GM12891 (cell line): ENCODE measurements around the gene SMIM22. TPM values are rescaled to one million over a fixed set of nuclear protein-coding genes. Genes with fewer than 3 reads are reported as not detected.

ENCODE experiments used
- DNase-seq: peaks from one replicate; pipeline ENCODE4 v3.0.0; 2011; ENCODE audit warnings: low spot score; ENCODE audit not compliant: insufficient read length
- FAIRE-seq: peaks from 2 replicates; lab custom pipeline; 2011; peaks lifted over from hg19 to GRCh38; lab: Jason Lieb, UNC
- PAX5 ChIP-seq: IDR thresholded peaks from 2 replicates; pipeline ENCODE4 v1.6.1; 2011; ENCODE audit warnings: low read length, moderate library complexity, mild to moderate bottlenecking; ENCODE audit not compliant: insufficient read depth, severe bottlenecking
- POLR2A ChIP-seq: IDR thresholded peaks from 2 replicates; pipeline ENCODE4 v1.6.1; 2011; ENCODE audit warnings: low read depth, low read length, control low read depth
- POLR2AphosphoS5 ChIP-seq: IDR thresholded peaks from 2 replicates; pipeline ENCODE4 v1.6.1; 2011; ENCODE audit warnings: low read depth, low read length, control low read depth
- POU2F2 ChIP-seq: IDR thresholded peaks from 2 replicates; pipeline ENCODE4 v1.6.1; 2011; ENCODE audit warnings: low read depth, mild to moderate bottlenecking, control low read depth, low read length, moderate library complexity
- SPI1 ChIP-seq: IDR thresholded peaks from 2 replicates; pipeline ENCODE4 v1.6.1; 2011; ENCODE audit warnings: low read depth, low read length, control low read depth
- TAF1 ChIP-seq: IDR thresholded peaks from 2 replicates; pipeline ENCODE4 v1.6.1; 2011; ENCODE audit warnings: low read depth, low read length, control low read depth
- polyA plus RNA-seq: library from polyadenylated mRNA; unstranded; fragments of >200 nt; gene quantifications from one replicate; pipeline ENCODE4 v1.2.1, GENCODE V29; 2012; ENCODE audit warnings: low read depth, missing spikeins, inconsistent platforms; ENCODE audit not compliant: missing spikeins

Gene SMIM22, protein sequence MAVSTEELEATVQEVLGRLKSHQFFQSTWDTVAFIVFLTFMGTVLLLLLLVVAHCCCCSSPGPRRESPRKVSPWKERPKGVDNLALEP
- not detected for polyA plus RNA-seq

DNA sequence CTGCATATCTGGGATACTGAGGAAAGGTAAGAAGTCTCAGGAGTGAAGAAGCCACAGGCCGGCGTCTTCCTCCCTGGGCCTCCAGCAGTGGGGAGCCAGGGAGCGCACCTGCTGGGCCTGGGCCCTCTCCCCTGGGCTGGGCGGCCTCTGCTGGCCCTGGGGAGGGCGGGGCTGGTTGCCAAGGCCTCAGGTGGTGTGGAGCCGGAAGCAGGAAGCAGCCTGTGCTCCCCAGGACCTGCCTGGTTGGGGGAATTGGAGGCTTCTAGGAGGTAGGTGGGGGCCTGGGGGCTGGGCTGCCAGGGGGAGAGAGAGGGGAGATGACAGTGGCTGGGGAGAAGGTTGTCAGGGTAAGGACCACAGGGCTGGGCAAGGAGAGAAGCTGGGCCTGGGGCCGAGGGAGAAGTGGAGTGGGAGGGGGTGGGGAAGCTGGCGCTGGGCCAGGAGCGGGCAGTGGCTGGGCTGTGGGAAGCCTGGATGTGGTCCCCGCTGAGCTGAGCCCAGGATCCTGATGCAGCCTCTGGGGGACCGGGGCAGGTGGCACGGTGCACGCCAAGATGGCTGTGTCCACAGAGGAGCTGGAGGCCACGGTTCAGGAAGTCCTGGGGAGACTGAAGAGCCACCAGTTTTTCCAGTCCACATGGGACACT is at the start of gene SMIM22:
Gene SMIM22, plus strand, starts transcription at position 189 of the 647 bp plus-strand sequence. Its CDS starts 366 bp downstream, at position 555.
- TF ChIP-seq POU2F2: no peak
- TF ChIP-seq PAX5: no peak
- no peak for TF ChIP-seq TAF1
- TF ChIP-seq POLR2A: no peak
- no peak for TF ChIP-seq POLR2AphosphoS5
- TF ChIP-seq SPI1: no peak
- DNase-seq (no peak), FAIRE-seq (no peak)

GRCh38 chr16:4746215-4746614 is 49.0 kb upstream of the SMIM22 start:
- FAIRE-seq: peak; percentile 41
- DNase-seq: no peak
- TF ChIP-seq POU2F2 (no peak), POLR2A (no peak), POLR2AphosphoS5 (no peak), SPI1 (no peak), PAX5 (no peak), TAF1 (no peak)

DNA sequence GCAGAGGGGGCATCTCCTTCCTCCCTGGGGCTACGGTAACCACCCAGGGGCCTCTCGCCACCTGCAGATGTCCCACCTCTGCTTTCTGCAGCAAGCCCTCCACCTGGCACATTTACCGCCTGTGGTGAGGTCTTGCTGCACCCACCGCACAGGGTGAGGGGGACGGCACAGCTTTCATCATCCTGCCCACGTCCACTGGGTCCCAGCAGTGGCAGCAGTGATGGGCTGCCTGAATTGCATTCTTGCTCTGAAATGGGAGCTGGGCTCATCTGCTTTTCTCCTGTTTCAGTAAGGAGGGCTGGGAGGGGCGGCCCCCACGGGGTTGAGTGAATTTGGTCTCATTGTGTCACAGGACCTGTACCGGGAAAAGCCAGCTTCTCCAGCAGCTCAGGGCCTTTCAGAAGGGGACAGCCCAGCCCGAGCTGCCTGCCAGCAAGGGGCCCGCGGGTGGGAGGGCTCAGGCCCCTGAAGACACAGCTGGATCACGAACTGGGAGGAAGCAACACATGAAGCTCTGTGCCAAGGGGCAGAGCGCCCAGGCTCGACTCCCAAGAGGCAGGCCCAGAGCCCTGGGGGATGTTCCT is 48.1 kb upstream of the SMIM22 start:
- FAIRE-seq (no peak), DNase-seq (no peak)
- no peak for TF ChIP-seq SPI1
- TF ChIP-seq POLR2AphosphoS5: no peak
- TF ChIP-seq TAF1: no peak
- no peak for TF ChIP-seq POU2F2
- no peak for TF ChIP-seq POLR2A
- no peak for TF ChIP-seq PAX5

DNA sequence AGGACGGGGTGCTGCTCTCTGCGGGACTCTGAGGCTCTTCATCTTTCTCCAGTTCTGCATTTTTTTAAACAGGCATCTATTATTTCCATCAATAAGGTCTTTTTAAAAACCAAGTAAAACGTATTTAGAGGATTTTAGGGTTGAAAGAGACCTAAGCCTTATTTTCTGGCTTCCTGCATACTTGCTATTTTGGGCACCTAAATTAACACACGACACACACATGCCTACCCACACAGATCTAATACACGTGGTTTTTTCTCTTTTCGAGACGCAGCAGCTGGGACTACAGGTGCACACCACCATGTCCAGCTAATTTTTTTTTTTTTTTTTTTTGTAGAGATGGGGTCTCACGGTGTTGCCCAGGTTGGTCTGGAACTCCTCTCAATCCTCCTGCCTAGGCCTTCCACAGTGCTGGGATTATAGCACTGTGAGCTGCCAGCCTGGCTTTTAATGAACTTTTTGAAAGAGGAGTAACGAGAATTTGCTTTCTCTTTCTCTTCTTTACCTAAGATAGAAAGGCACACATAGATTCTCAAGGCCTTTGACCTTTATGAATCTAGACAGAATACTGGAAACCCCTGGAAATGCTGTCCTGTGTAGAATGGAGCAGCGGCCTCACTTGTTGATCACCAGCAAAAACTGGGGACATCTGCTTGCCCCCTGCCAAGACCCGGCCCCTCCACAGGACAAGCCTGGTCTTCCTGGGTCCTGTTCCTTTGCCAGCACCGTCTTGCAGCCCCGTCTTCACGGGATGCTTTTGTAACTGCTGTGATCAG is 47.1 kb upstream of the SMIM22 start:
- no peak for TF ChIP-seq POLR2A
- no peak for TF ChIP-seq SPI1
- TF ChIP-seq PAX5: no peak
- no peak for TF ChIP-seq POU2F2
- no peak for TF ChIP-seq TAF1
- no peak for TF ChIP-seq POLR2AphosphoS5
- FAIRE-seq: peak; percentile 80

DNA sequence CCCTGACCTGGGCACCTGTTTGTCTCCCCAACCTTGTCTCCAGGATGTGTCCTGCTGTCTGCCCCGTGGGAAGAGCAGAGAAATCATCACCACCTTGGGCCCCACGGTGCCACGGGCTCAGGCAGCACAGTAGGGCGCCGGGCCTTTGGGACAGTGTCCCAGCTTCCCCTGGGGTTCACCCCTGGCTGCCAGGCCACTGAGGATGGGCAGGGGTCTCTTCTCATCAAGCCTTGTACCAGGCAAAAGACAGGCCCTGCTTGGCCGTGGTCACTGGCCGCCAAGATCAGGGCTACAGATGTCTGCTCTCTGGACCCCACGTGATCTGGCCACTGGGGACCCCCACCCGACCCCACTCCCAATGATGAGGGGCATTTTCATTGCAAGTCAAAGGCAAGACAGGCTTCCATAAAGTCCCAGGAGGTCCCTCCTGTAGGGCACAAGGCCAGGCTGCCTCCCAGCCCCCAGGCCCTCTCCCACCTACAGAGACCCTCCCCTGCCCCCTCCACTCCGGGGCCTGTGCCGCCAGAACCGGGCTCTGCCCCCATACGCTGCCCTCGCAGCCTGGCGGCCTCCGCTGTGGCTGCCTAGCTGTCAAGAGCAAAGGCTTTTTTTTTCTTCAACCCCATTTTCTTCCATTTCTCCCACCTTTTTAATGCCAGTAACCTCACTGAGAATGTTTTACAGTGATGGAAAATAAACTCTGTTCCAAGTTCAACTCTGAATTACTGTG is 46.3 kb upstream of the SMIM22 start:
- no peak for TF ChIP-seq POLR2A
- no peak for TF ChIP-seq POLR2AphosphoS5
- TF ChIP-seq PAX5: no peak
- no peak for TF ChIP-seq TAF1
- no peak for TF ChIP-seq SPI1
- TF ChIP-seq POU2F2: no peak
- DNase-seq: no peak
- FAIRE-seq: no peak

More for the DNA sequence above, 47.1 kb upstream of the SMIM22 start:
- no peak for DNase-seq

- FAIRE-seq: no peak
- TF ChIP-seq TAF1 (no peak), POLR2A (no peak), POLR2AphosphoS5 (no peak)
- no peak for DNase-seq
These were observed 45.4 kb upstream of the SMIM22 start for GRCh38 chr16:4749700-4750257.

DNA sequence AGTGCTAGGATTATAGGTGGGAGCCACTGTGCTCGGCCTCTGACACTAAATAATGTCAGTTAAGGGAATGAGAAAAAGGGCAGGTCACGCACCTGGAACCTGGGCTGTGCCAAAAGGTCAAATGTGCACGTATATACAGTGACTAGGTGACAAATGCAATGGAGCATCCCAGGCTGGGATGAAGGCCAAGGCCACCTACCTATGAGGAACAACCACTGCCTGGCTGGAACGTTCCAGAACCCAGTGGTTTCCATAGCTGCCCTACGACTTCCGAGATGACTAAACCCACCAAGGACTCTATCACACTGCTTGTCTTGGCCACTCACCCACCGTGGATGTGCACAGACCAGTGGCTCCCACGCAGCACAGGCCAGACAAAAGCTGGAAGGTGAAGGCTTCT is 44.3 kb upstream of the SMIM22 start:
- TF ChIP-seq POLR2A (no peak), SPI1 (no peak), POU2F2 (no peak), POLR2AphosphoS5 (no peak), TAF1 (no peak)
- DNase-seq (no peak), FAIRE-seq (no peak)

DNA sequence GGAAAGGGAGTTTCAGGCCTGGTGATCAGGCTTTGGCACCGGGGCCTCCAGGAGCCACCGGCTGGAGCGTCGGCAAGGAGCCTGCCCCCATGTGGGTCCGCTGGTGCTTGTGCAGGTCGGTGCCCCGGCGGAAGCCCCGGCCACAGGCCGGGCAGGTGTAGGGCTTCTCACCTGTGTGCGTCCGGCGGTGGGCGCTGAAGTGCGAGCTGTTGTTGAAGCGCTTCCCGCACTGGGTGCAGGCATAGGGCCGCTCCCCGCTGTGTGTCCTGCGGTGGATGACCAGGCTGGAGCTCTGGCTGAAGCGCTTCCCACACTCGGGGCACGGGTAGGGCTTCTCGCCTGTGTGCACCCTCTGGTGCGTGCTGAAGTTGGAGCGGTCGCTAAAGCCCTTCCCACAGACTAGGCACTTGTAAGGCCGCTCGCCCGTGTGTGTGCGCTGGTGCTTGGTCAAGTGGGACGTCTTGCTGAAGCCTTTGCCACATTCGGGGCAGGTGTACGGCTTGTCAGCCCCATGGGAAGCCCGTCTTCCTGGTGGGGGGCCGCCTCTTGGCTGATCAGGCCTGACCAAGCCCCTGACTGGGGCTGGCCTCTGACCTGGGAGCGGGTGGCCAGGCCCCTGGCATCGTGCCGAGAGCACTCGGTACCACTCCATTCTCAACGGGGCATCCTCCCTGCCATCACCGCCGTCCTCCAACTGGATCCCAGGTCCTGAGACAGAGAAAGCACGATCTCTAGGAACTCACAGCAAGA is 42.6 kb upstream of the SMIM22 start:
- TF ChIP-seq PAX5 (no peak), TAF1 (no peak), POLR2A (no peak), POLR2AphosphoS5 (no peak), SPI1 (no peak), POU2F2 (no peak)
- FAIRE-seq (no peak), DNase-seq (no peak)
